H1 (cell line): ENCODE results near the gene RTCA. TPM values are rescaled to one million over a fixed set of nuclear protein-coding genes. Genes with fewer than 3 reads are reported as not detected.
A peak's percentile ranks its signal among the peaks of the same experiment; 100 is the strongest.

Experiments used
- CTCF ChIA-PET: fragments of 300-600 bp; sonication (Branson Sonifier 250); formaldehyde crosslinking; loops from one replicate; lab custom pipeline; 2021; ENCODE audit not compliant: partially characterized antibody; lab: Charles Lee
- POLR2A ChIA-PET: fragments of 300-600 bp; sonication (Branson Sonifier 250); formaldehyde crosslinking; loops from one replicate; lab custom pipeline; 2021; ENCODE audit warnings: inconsistent platforms; ENCODE audit not compliant: partially characterized antibody; lab: Charles Lee
- DNase-seq, 2 experiments: peaks; one replicate each; pipeline versions ENCODE4 v3.0.0 to v3.0.0-alpha.2; 2010 to 2022; ENCODE audit warnings: low spot score in 2 of 2, low read depth in 1 of 2, mixed read lengths in 1 of 2
- FAIRE-seq: peaks from 2 replicates; lab custom pipeline; 2011; peaks lifted over from hg19 to GRCh38; lab: Jason Lieb, UNC
- H2AFZ ChIP-seq: 2 replicates; pipeline ENCODE4 v1.8.1; 2012; ENCODE audit warnings: low read length, inconsistent platforms
- H2AK5ac ChIP-seq: 2 replicates; pipeline ENCODE4 v1.6.1; 2013; ENCODE audit warnings: low read depth, low read length
- H2BK120ac ChIP-seq: replicated peaks from 2 replicates; pipeline ENCODE3; 2013; ENCODE audit warnings: low read depth, low read length, inconsistent platforms
- H2BK12ac ChIP-seq: 2 replicates; pipeline ENCODE4 v1.6.1; 2013; ENCODE audit warnings: low read depth, low read length
- H2BK15ac ChIP-seq: 2 replicates; pipeline ENCODE4 v1.6.1; 2013; ENCODE audit warnings: low read length
- H2BK20ac ChIP-seq: 2 replicates; pipeline ENCODE4 v1.6.1; 2013; ENCODE audit warnings: low read length
- H2BK5ac ChIP-seq: 2 replicates; pipeline ENCODE4 v1.6.1; 2013; ENCODE audit warnings: low read depth, low read length
- H3K14ac ChIP-seq: 2 replicates; pipeline ENCODE4 v1.6.1; 2013; ENCODE audit warnings: inconsistent platforms; ENCODE audit not compliant: insufficient read length
- H3K18ac ChIP-seq: 2 replicates; pipeline ENCODE4 v1.6.1; 2013; ENCODE audit warnings: low read length; ENCODE audit errors: extremely low read depth
- H3K23ac ChIP-seq: 2 replicates; pipeline ENCODE4 v1.6.1; 2013; ENCODE audit warnings: inconsistent platforms; ENCODE audit not compliant: insufficient read length
- H3K23me2 ChIP-seq: 2 replicates; pipeline ENCODE4 v1.6.1; 2013; ENCODE audit warnings: low read depth, low read length
- H3K27ac ChIP-seq: 2 replicates; pipeline ENCODE4 v1.6.1; 2011; ENCODE audit warnings: low read depth, low read length, inconsistent platforms
- H3K27me3 ChIP-seq, 4 experiments: replicated peaks in 1 of 4; 1 replicate in 1 of 4; 2 replicates in 3 of 4; pipeline versions ENCODE4 v1.6.1 to v1.8.1; 2011 to 2013; ENCODE audit warnings: low read length in 3 of 4, mild to moderate bottlenecking in 3 of 4, inconsistent platforms in 2 of 4, mixed read lengths in 2 of 4, moderate library complexity in 1 of 4; ENCODE audit not compliant: control insufficient read depth in 3 of 4, insufficient read depth in 3 of 4; ENCODE audit errors: extremely low read depth in 1 of 4
- H3K36me3 ChIP-seq, 4 experiments: 2 replicates each; pipeline versions ENCODE4 v1.6.1 to v1.8.1; 2011 to 2013; ENCODE audit warnings: mild to moderate bottlenecking in 4 of 4, low read length in 3 of 4, moderate library complexity in 2 of 4, control low read depth in 1 of 4, inconsistent platforms in 1 of 4; ENCODE audit not compliant: insufficient read depth in 4 of 4, control insufficient read depth in 2 of 4
- H3K4ac ChIP-seq: replicated peaks from 2 replicates; pipeline ENCODE3; 2013; ENCODE audit warnings: low read length, low read depth, mixed read lengths, inconsistent platforms; ENCODE audit not compliant: insufficient read length
- H3K4me1 ChIP-seq, 4 experiments: replicated peaks in 1 of 4; 1 replicate in 1 of 4; 2 replicates in 3 of 4; pipeline versions ENCODE4 v1.6.1 to v1.8.1; 2011 to 2013; ENCODE audit warnings: low read length in 3 of 4, inconsistent platforms in 2 of 4, mixed read lengths in 1 of 4; ENCODE audit not compliant: insufficient read depth in 4 of 4, control insufficient read depth in 3 of 4
- H3K4me2 ChIP-seq, 2 experiments: 2 replicates each; pipeline versions ENCODE4 v1.6.1 to v1.8.1; 2011 to 2013; ENCODE audit warnings: low read depth in 2 of 2, low read length in 2 of 2, control low read depth in 1 of 2, inconsistent platforms in 1 of 2, mild to moderate bottlenecking in 1 of 2; ENCODE audit not compliant: insufficient read depth in 1 of 2
- H3K4me3 ChIP-seq, 4 experiments: fragments of 200-600, 300-600 bp in 1 of 4; sonication (generic), shearing (Covaris generic), sonication (Bioruptor Twin) in 1 of 4; 2 replicates each; pipeline versions ENCODE4 v1.5.1 to v1.8.1; 2011 to 2016; ENCODE audit warnings: low read length in 4 of 4, low read depth in 3 of 4, control low read depth in 2 of 4, inconsistent platforms in 2 of 4, mild to moderate bottlenecking in 2 of 4, mixed read lengths in 1 of 4, moderate library complexity in 1 of 4; ENCODE audit not compliant: insufficient read depth in 2 of 4; ENCODE audit errors: extremely low read depth in 1 of 4
- H3K56ac ChIP-seq: replicated peaks from 2 replicates; pipeline ENCODE3; 2013; ENCODE audit warnings: low read depth, mild to moderate bottlenecking, mixed read lengths, low read length, inconsistent platforms; ENCODE audit not compliant: insufficient read length
- H3K79me1 ChIP-seq: 2 replicates; pipeline ENCODE4 v1.6.1; 2013; ENCODE audit warnings: low read depth, low read length, control low read depth
- H3K79me2 ChIP-seq, 2 experiments: 2 replicates each; pipeline versions ENCODE4 v1.6.1 to v1.8.1; 2012 to 2013; ENCODE audit warnings: low read length in 2 of 2, mild to moderate bottlenecking in 2 of 2, inconsistent platforms in 1 of 2; ENCODE audit not compliant: insufficient read depth in 2 of 2, control insufficient read depth in 1 of 2
- H3K9ac ChIP-seq, 4 experiments: replicated peaks in 1 of 4; 1 replicate in 1 of 4; 2 replicates in 3 of 4; pipeline versions ENCODE4 v1.6.1 to v1.8.1; 2011 to 2013; ENCODE audit warnings: low read depth in 3 of 4, low read length in 3 of 4, control low read depth in 2 of 4, mild to moderate bottlenecking in 2 of 4, moderate library complexity in 2 of 4, inconsistent platforms in 1 of 4; ENCODE audit errors: extremely low read depth in 1 of 4
- H3K9me3 ChIP-seq, 2 experiments: 2 replicates each; pipeline versions ENCODE4 v1.6.1 to v1.8.1; 2012 to 2013; ENCODE audit warnings: mild to moderate bottlenecking in 2 of 2, moderate library complexity in 2 of 2, control low read depth in 1 of 2, inconsistent platforms in 1 of 2, low read depth in 1 of 2, low read length in 1 of 2, mixed read lengths in 1 of 2; ENCODE audit not compliant: insufficient read depth in 2 of 2
- H4K20me1 ChIP-seq, 2 experiments: replicated peaks in 1 of 2; 2 replicates each; pipeline versions ENCODE3 to v1.8.1; 2011 to 2013; ENCODE audit warnings: inconsistent platforms in 2 of 2, low read length in 2 of 2, mild to moderate bottlenecking in 1 of 2; ENCODE audit not compliant: insufficient read depth in 2 of 2, control insufficient read depth in 1 of 2
- H4K5ac ChIP-seq: 2 replicates; pipeline ENCODE4 v1.6.1; 2013; ENCODE audit warnings: low read length, low read depth, mixed read lengths, inconsistent platforms; ENCODE audit not compliant: insufficient read length
- H4K8ac ChIP-seq: 2 replicates; pipeline ENCODE4 v1.8.0; 2013; ENCODE audit warnings: mild to moderate bottlenecking, moderate library complexity, low read length, inconsistent platforms; ENCODE audit not compliant: insufficient read depth; ENCODE audit errors: extremely low read depth
- H4K91ac ChIP-seq: replicated peaks from 2 replicates; pipeline ENCODE3; 2013; ENCODE audit warnings: low read length, mixed read lengths, inconsistent platforms; ENCODE audit not compliant: insufficient read length
- CEBPB ChIP-seq: IDR thresholded peaks from 2 replicates; pipeline ENCODE4 v1.6.1; 2012; ENCODE audit warnings: low read depth, low read length
- JUND ChIP-seq: IDR thresholded peaks from 2 replicates; pipeline ENCODE4 v1.6.1; 2011; ENCODE audit warnings: mild to moderate bottlenecking, improper control_type of control experiment, low read length
- SIN3A ChIP-seq, 2 experiments: IDR thresholded peaks in 1 of 2; conservative IDR thresholded peaks in 1 of 2; 2 replicates each; pipeline ENCODE4 v1.6.1; 2011 to 2012; ENCODE audit warnings: low read length in 2 of 2, improper control_type of control experiment in 1 of 2, low read depth in 1 of 2, mild to moderate bottlenecking in 1 of 2
- SIRT6 ChIP-seq: IDR thresholded peaks from one replicate; pipeline ENCODE4 v1.7.1; 2012; ENCODE audit warnings: low read length, inconsistent platforms
- TAF1 ChIP-seq: IDR thresholded peaks from 2 replicates; pipeline ENCODE4 v1.6.1; 2011; ENCODE audit warnings: mild to moderate bottlenecking, low read depth, low read length
- WGBS, 2 experiments: shearing (Covaris generic) in 1 of 2; methylation state at CpG; one replicate each; pipeline versions ENCODE4 v1.1.6 to v1.1.7; 2013 to 2015; ENCODE audit warnings: low lambda C conversion rate in 2 of 2, mixed read lengths in 2 of 2, inconsistent platforms in 1 of 2, low coverage in 1 of 2, missing lambda C conversion rate in 1 of 2; ENCODE audit not compliant: insufficient replicate concordance in 2 of 2, insufficient coverage in 1 of 2, insufficient read length in 1 of 2; ENCODE audit errors: extremely low coverage in 1 of 2, missing lambda C conversion rate in 1 of 2; 5-methylcytosine and 5-hydroxymethylcytosine counted together
- polyA plus RNA-seq, 7 experiments: library from polyadenylated mRNA; depleted of rRNA in 3 of 7; stranded (reverse) in 5 of 7; unstranded in 2 of 7; fragments of >200 nt in 5 of 7; fragments of 200-250 nt in 2 of 7; gene quantifications; 1 replicate in 5 of 7; 2 replicates in 1 of 7; 4 replicates in 1 of 7; pipeline versions ENCODE4 v1.2.1 to v1.2.3, GENCODE V29; 2011 to 2013; ENCODE audit warnings: missing spikeins in 2 of 7, mixed read lengths in 2 of 7
- total RNA-seq: library from RNA; stranded (reverse); fragmentation: NEBNext Ultra II Directional; extraction: Animal tissue kit (Norgen Biotek cat#: 25700); gene quantifications from 2 replicates; pipeline ENCODE4 v1.2.1, GENCODE V29; 2021

RTCA gene
- total and polyA plus RNA-seq, 2 of the 8 experiments (the other 6 are each of a cell fraction or from before 2014, with no cell fraction given) = 13.8 to 31.6 TPM

DNA sequence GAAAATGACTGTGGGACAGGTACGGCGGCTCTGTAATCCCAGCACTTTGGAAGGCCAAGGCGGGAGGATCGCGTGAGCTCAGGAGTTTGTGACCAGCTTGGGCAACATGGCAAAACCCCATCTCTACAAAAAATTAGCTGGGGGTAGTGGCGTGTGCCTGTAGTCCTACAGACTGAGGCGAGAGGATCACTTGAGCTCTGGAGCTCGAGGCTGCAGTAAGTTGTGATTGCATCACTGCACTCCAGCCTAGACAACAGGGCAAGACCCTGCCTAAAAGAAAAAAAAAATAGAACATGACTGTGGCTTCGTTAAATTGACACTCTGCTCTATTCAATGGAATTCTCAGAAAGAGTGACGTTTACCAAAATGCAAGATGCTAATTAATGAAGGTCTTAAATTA, 12.5 kb upstream of the RTCA start:
- Histone ChIP-seq H2AK5ac (no peak overlapping the region), H3K79me1 (0 out of 2 replicates have a peak, but pooled peaks cover 3% of the 10 kb centered on the region), H4K8ac (no peak overlapping the region; the same call in 1 of the 2 replicates), H3K14ac (no peak overlapping the region), H2AFZ (peak overlapping the region; percentile 66; the same call in 1 of the 2 replicates), H3K4me3 (no peak overlapping the region), H3K4me2 (no peak overlapping the region), H4K91ac (no peak overlapping the region), H2BK5ac (no peak overlapping the region), H3K27me3 (no peaks in the 10 kb centered on the region), H2BK20ac (no peak overlapping the region), H3K56ac (no peak overlapping the region), H3K4me1 (peaks cover 0 to 4% (median 0%) of the 10 kb centered on the region in 4 experiments; a peak in 2 of 7 replicates), H3K9ac (no peak overlapping the region), H3K23me2 (peaks cover 6% of the 10 kb centered on the region), H4K20me1 (peaks cover 0 to 1% of the 10 kb centered on the region in 2 experiments), H4K5ac (no peak overlapping the region), H3K79me2 (peaks cover 0 to 10% of the 10 kb centered on the region in 2 experiments; a peak in 3 of 4 replicates), H2BK120ac (no peak overlapping the region), H2BK15ac (no peak overlapping the region), H3K27ac (no peak overlapping the region)
- FAIRE-seq (no peak), DNase-seq (no peak)
- CTCF ChIA-PET = interaction anchor here (0.7 kb wide), 1 partner anchor 105 kb away, joined by 3 read pairs; no protein-coding TSS in a partner anchor
- 63% methylated on average over 10 of the region's 10 CpGs; no CpG with 5 or more reads in 1 of the 2 experiments for WGBS, 2 experiments
- POLR2A ChIA-PET = interaction anchor here (0.8 to 2.3 kb wide), 3 partner anchors 12 to 27 kb away, joined by 3 to 14 read pairs (median 4); partner anchors contain the start of gene RTCA
- TF ChIP-seq SIN3A (conservative IDR thresholded peaks at IDR 0.05 in 1 of 2, IDR thresholded peaks at IDR 0.05 in 1 of 2; ENCODE audit: low read depth in 1 of 2, low read length in 2 of 2) = no peak
- TF ChIP-seq JUND = no peak
- no peak for TF ChIP-seq TAF1
- no peak for TF ChIP-seq SIRT6
- peak; percentile 74; the same call in 1 of the 2 replicates for TF ChIP-seq CEBPB
- TF ChIP-seq, all 59 proteins: peak for 1
- Histone ChIP-seq H3K23ac (no peak overlapping the region), H3K9me3 (no peaks in the 10 kb centered on the region), H3K18ac (no peak overlapping the region), H3K4ac (no peak overlapping the region), H2BK12ac (no peak overlapping the region), H3K36me3 (no peaks in the 10 kb centered on the region)
